HG03064 (cell line): Measurements from ENCODE around the gene CA10.

Experiments used
- ATAC-seq: cut with Tn5 transposase; IDR thresholded peaks from one replicate; pipeline ENCODE4 v1.9.1; 2021; ENCODE audit warnings: low read depth; ENCODE audit not compliant: unreplicated experiment

The CA10 gene

DNA sequence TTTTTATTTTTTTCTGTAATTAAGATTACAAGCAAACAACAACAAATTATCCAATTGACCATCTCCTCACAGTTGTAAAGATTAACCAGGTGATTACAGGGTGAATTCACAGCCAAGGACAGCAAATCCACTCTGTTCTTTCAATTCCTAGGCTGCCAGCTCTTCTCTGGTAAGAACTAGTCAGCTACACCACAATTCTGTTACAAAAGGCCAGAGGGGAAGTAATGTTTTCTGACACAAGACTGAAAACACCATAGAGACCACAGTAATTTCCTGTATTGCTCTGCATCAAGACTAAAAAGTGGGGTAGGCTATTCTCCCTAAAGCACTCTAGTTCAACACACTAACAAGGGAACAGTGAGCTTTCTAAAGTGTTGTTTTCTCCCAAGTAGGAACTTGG, 10.6 kb downstream of the CA10 start:
- ATAC-seq: peak; percentile 70

GRCh38 chr17:52147431-52147830, 11.1 kb downstream of the CA10 start:
- peak; percentile 64 for ATAC-seq

- no peak for ATAC-seq
These were observed 13.0 kb downstream of the CA10 start for GRCh38 chr17:52145476-52145875.

DNA sequence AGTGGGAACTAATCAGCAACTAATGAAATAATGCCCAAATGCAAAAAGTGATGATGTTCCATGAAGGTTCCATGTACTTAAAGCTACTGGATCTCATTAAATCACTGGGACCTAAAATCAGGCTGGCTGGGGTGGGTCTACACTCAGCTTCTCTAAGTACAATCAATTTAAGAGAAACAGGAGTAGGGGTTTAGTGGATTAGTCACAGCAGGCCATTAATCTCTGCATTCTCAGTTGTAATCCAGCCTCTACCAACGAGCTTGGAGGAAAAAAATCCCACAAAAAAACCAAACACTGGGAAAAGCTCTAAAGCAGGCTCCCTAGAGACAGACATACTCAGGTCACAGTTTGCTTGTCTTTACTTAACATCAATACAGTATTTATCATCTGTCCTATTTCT, 15.0 kb downstream of the CA10 start:
- no peak for ATAC-seq

GRCh38 chr17:52140601-52141000, 17.9 kb downstream of the CA10 start:
- ATAC-seq: no peak

- ATAC-seq: no peak
These were observed 19.8 kb downstream of the CA10 start for GRCh38 chr17:52138752-52139151.

DNA sequence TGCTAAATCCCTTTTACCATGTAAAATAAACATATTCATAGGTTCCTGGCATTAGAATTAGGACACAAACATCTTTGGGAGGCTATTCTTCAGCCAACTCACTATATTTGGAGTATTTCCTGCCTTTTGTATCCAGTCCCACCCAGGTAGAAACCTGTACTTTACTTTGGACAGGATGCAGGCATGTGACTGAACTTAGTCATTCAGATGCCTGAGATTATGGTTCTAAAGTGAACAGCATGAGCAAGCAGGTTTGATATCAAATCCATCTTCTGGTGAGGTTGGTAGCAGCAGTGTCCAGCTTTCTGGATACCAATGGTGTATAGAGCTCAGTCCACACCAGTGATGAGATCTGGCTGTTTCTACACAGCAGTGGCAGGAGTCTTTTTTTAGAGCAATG, 20.2 kb downstream of the CA10 start:
- no peak for ATAC-seq

- ATAC-seq: no peak
These were observed 22.3 kb downstream of the CA10 start for GRCh38 chr17:52136166-52136565.

GRCh38 chr17:52134641-52135040, 23.9 kb downstream of the CA10 start:
- no peak for ATAC-seq

DNA sequence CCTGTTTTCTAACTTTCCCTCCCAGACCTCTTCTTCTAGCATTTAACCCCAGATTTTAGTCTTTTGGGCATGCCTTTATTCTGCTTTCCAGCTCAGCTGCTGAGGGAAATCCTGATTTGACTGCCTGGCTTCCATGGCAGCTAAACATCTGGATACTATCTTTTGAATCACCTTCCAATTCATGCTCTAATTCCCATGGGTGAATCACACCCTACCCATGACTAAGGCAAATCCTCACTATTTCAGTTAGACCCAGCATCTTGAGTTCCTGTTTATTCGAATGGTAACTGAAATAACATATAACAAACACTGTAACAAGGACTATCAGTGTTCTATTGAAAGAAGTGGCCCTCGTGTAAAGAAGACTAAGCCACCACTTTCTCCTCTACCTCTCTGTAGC, 29.8 kb downstream of the CA10 start:
- no peak for ATAC-seq

DNA sequence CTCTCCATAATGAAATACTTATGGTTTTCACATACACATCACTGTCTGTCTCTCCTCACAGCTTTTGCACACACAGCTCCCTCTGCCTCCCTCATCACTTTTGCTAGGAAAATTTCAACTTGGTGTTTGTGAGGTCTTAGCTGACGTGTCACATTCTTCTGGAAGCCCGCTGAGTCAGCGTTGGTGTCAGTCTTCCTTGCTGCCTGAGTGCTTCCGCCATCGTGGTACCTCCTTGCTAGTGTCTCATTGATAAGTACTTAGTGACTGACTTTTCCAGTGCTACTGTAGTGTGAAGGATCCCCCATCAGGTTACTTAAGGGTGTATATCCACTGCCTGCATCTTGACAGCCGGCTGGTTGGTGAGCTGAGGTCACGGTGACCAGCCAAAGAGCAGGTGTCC, 33.5 kb downstream of the CA10 start:
- no peak for ATAC-seq

GRCh38 chr17:52124561-52124960, 34.0 kb downstream of the CA10 start:
- ATAC-seq: no peak

- ATAC-seq: no peak
These were observed 38.0 kb downstream of the CA10 start for GRCh38 chr17:52120465-52120864.

DNA sequence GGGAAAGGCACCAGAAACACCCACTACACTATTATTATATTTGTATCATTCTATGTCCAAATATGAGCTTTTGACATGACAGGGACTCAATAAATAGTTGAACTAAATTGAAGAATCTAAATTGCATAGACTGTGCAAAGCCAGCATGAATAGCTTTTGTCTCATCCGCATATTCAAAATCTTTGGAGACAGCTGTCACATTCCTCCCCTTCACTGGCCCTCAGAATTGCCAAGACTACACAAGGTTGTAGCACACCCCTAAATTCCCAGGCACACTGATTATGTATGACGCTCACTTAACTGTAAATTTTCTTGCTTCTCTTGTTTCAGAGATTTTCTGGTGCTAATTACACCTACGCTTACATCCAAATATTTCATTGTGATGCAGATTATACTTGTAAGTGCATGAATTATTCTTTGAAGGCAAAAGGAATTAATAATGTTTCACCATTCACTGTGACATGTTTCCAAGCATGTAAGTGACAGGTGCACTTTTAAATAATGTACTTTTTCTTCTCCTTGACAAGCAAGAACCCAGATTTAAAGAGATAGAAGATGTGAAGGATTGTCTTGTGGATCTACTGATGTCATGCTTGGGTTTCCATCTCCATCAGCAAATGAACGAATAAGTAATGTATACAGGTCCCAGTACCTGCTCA, 47.5 kb downstream of the CA10 start:
- ATAC-seq: no peak

GRCh38 chr17:52106638-52107261, 51.8 kb downstream of the CA10 start:
- no peak for ATAC-seq

- no peak for ATAC-seq
These were observed 52.4 kb downstream of the CA10 start for GRCh38 chr17:52106072-52106471.

DNA sequence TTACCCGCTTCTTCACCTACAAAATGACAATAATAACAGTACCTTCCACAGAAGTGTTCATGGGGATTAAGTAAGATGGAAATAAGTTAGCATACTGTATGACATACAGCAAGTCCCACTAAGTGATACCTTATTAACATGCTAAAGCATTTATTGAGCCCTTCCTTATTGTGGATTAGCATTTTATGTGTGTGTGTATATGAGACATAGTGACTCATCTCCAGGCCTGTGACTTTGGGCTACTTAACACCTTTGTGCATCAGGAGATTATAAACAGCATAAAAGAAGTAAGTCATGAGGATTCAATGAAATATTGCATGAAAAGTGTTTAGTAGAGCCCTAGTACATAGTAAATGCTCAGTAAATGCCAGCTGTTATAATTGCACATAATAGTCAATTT, 52.9 kb downstream of the CA10 start:
- ATAC-seq: no peak

DNA sequence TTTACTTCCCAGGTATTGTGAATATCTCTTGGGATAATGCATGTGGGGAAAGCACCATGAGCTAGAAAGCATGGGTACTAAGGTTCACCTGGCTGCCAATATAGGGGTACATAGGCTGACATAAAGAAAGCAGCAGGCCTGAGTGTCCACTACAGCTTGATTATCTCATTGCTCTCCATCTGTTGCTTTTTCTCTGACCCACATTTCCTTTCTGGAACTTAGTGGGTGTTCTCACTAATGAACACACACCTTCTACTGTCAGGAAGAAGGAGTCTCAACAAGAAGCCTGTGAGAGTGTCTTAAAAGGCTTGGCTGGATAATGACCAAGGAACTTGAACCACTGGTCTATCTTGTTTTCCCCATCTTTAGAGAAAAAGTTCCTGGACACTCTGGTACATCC, 62.5 kb downstream of the CA10 start:
- ATAC-seq: no peak

DNA sequence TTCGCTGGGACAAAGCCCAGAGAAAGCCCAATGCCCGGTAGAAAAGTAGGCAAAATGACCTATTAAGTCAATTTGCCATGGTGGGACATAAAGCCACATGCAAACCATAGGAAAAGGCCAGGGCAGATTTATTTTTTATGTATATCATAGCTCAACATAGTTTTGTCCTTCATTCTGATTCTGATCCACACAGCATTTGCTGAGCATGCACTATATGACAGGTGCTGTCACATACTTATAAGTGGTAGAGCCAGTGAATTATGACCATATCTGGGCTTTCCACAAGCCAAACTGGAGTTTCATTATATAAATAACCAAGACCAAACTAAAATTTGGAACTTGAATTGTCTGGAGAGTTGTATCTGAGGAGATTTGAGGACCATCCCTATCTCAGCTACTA, 74.3 kb downstream of the CA10 start:
- ATAC-seq: no peak

DNA sequence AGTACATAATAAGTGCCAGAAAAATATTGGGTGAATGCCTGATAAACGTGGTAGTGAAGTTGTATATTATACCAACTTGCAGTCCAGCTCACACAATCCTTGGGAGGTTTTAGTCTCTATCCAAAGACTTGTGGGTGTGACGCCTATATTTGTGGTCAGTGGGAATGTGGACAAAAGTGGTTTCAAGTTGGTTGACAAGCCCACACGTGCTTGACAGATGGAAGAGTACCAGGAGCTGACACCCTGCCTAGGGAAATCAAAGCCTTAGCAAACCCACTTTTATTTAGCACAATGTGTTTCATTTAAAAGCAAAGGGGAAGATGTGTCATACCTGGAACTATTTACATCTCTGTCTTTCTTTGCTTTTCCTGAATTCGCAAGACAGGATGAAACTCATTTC, 79.0 kb downstream of the CA10 start:
- ATAC-seq: no peak

DNA sequence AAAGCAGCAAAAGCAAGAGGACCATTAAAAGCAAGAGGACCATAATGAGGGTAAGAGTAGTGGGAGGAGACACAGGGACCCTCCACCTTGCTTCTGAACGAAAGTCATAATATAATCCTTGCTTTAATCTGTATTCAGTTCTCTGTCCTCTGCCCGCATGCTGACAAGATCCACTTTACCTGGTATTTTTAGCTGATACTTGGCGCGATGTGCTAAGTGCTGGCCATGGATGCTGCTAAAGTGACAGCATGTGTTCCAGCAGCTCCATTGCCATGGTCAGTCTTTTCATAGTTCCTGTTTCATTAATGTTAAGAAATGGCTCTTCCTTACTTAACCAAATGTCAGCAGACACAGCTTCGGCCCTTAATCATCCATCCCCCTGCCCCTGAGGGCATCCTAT, 86.8 kb downstream of the CA10 start:
- no peak for ATAC-seq

- no peak for ATAC-seq
These were observed 93.7 kb downstream of the CA10 start for GRCh38 chr17:52064791-52065211.

DNA sequence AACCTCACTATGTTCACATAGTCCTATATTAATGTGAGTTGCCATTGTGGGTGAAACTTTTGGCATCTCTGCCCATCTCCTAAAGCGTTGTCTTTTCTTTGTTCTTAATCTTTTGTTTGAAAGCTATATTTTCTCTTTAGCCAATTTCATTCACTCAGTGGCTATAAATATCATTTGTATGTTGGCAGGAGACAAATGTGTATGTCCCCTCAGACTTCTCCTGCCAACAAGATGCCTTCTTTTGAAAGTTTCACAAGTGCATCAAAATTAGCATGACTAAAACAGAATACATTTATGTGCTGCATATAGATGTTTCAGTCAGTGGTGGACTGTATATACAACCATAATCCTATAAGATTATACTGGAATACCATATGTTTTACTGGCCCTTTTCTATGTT, 109.0 kb downstream of the CA10 start:
- ATAC-seq: no peak
